GM12865 (cell line): ENCODE results near the gene CEP350.
"Not testable (repeated sequence)": the region's sequence is repeated elsewhere in the genome, so short reads cannot be mapped to it uniquely, and the experiment has no call there.

Experiments used
- DNase-seq: peaks from one replicate; pipeline ENCODE4 v3.0.0; 2010; ENCODE audit warnings: low read depth
- H3K4me3 ChIP-seq: 2 replicates; pipeline ENCODE4 v1.5.1; 2011; ENCODE audit warnings: mild to moderate bottlenecking, low read depth, low read length, control low read depth
- TF ChIP-seq, protein P1 (sequence below): IDR thresholded peaks from 2 replicates; pipeline ENCODE4 v1.5.1; 2011; ENCODE audit warnings: low read length, control low read depth, low read depth, inconsistent platforms; ENCODE audit not compliant: insufficient read depth; ENCODE audit errors: missing control alignments

The CEP350 gene

DNA sequence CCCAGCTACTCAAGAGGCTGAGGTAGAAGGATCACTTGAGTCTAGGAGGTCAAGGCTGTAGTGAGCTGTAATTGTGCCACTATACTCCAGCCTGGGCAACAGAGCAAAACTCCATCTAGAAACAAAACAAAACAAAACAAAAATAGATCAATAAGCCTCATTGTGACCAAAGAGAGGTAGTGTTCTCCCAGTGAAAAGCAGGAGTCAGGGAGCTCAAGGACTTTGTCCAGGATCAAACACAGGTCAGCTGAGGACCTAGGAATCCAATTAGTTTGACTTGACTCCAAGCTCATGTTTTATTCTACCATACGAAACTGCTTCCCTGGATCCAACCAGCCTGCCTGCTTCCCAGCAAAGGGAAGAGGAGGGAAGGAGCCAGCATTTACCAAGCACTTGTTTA is 178.6 kb downstream of the CEP350 start:
- H3K4me3 ChIP-seq: no peak overlapping the region
- TF ChIP-seq, protein P1, sequence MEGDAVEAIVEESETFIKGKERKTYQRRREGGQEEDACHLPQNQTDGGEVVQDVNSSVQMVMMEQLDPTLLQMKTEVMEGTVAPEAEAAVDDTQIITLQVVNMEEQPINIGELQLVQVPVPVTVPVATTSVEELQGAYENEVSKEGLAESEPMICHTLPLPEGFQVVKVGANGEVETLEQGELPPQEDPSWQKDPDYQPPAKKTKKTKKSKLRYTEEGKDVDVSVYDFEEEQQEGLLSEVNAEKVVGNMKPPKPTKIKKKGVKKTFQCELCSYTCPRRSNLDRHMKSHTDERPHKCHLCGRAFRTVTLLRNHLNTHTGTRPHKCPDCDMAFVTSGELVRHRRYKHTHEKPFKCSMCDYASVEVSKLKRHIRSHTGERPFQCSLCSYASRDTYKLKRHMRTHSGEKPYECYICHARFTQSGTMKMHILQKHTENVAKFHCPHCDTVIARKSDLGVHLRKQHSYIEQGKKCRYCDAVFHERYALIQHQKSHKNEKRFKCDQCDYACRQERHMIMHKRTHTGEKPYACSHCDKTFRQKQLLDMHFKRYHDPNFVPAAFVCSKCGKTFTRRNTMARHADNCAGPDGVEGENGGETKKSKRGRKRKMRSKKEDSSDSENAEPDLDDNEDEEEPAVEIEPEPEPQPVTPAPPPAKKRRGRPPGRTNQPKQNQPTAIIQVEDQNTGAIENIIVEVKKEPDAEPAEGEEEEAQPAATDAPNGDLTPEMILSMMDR: no peak
- no peak for DNase-seq

DNA sequence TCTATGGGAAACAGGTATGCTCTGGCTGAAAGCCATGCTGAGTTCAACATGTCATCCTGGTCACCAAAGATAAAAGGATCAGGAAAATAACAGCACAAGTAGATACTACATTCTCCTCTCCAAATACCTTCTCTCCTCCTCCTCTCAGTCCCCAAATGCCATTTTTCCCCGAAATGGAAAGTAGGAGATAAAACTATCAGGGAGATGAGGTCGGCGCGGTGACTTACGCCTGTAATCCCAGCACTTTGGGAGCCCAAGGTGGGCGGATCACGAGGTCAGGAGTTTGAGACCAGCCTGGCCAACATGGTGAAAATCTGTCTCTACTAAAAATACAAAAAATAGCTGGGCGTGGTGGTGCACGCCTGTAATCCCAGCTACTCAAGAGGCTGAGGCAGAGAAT is 179.1 kb downstream of the CEP350 start:
- H3K4me3 ChIP-seq, DNase-seq: not testable (repeated sequence)

DNA sequence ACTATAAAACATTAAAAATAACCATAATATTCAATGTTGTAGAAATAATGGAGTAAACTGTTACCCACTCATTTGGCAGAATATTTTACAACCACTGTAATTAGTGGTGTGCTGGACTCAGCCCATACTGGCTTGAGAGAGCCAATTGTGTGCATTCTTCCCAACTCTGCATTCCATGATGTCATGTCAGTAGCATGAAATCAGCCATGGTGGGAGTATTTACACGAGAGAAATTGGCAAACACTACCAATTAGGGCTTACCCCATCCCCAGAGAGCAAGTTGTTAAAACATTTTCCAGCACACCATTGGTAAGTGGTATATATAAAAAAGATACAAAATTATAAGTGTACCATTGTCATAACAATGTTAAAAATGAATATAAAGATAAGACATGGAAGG is 180.9 kb downstream of the CEP350 start:
- H3K4me3 ChIP-seq: no peak overlapping the region
- TF ChIP-seq, protein P1: no peak
- DNase-seq: no peak

DNA sequence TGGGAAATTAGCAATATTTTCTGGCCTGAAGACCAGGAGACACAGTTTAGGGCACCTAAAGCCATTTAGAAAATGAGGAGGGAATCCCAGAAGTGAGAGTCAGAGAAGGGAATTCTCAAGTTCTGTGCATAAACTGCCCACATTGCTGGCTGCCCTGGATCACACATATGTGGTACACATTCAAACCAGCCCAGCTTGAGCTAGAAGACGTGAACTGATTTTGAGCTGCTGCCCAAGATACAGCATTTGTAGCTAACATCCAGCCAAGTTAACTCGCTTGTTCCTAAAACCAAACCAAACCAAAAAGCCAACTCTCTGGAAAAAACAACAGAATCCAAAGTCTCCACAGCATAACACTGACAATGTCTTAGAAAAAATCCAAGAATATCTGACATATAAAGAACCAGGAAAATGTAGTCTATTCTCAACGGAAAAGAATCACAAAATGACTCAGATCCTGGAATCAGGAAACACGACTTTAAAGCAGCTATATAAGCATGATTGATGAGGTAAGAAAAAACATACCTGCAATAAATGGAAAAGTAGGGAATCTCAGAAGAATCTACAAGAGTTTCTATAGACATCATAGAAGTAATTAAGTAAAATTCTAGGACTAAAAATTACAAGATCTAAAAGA is 181.8 kb downstream of the CEP350 start:
- no peak overlapping the region for H3K4me3 ChIP-seq
- TF ChIP-seq, protein P1: no peak
- no peak for DNase-seq

DNA sequence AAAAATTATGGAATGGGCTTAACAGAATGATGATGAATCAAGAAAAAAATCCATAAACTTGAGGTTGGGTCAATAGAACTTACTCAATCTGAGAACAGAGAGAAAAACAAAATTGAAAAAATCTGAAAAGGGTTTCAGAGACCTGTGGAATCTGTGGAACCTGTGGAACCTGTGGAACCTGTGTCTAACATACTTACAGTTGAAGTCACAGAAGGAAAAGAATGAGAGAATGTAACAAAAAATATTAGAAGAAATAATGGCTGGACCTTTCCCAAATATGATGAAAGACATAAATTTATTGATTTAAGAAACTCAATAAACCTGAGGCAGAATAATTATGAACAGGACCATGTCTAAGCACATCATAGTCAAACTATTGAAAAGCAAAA is 182.4 kb downstream of the CEP350 start:
- no peak overlapping the region for H3K4me3 ChIP-seq
- TF ChIP-seq, protein P1: no peak
- no peak for DNase-seq

DNA sequence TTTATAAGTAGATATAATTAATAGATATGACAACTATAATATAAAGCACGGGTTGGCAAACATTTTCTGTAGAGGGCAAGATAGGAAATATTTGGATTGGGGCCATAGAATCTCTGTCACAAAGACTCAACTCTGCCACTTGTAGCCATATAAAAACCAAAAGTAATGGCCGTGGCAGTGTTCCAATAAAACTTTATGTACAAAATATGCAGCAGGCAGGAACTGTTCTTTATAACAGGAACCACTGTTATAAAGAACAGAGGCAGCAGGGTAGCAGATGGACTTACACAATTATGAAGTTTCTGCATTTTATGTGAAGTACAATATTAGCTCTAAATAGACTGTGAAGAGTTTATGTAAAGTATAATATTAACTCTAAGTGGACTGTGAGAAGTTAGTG is 183.2 kb downstream of the CEP350 start:
- DNase-seq: no peak
- TF ChIP-seq, protein P1: no peak
- H3K4me3 ChIP-seq: no peak overlapping the region

DNA sequence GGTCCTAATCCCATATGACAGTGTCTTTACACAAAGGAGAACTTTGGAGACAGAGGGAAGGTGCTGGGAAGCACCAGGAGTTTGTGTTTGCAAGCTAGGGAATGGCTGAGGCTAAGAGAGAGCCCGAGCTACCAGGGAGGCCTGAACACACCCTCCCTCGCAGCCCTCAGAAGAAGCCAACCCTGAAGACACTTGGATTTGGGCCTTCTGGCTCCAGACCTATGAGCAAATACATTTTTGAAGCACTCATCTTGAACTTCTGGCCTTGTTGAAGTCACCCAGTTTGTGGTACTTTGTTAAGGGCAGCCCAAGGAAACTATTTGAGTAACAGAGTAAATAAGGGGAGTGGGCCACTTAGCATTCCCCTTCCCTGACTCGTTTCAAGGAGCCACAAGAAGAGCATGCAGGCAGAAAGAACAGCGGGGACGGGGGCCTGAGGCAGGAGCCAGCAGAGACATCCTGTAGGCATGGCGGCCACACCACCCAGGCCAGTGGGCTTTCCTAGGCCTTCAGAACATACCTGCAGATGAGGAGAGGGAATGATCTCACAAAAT is 186.8 kb downstream of the CEP350 start:
- no peak for DNase-seq
- H3K4me3 ChIP-seq: no peak overlapping the region
- TF ChIP-seq, protein P1: no peak
